ENCODE data around the gene PRH2. TPM values are rescaled to one million over a fixed set of nuclear protein-coding genes. Genes with fewer than 3 reads are reported as not detected.

The PRH2 gene
- total and polyA plus RNA-seq, 2 of the 8 experiments (the other 6 are each of a cell fraction or from before 2014, with no cell fraction given), result not detected

- TF ChIP-seq BRCA1 (IDR thresholded peaks at IDR 0.05; ENCODE audit: low read depth, low read length), result no peak
- no peak for TF ChIP-seq CREB1 (IDR thresholded peaks at IDR 0.05)
- TF ChIP-seq RBBP5 (IDR thresholded peaks at IDR 0.05; ENCODE audit: borderline replicate concordance, low read depth, low read length), result no peak
- no peak for TF ChIP-seq POLR2AphosphoS5 (IDR thresholded peaks at IDR 0.05; ENCODE audit: low read depth, low read length)
- TF ChIP-seq HDAC6 (IDR thresholded peaks at IDR 0.05; ENCODE audit: low read depth, low read length), result no peak
- TF ChIP-seq JUND (IDR thresholded peaks at IDR 0.05; ENCODE audit: low read length), result no peak
- TF ChIP-seq SIRT6 (IDR thresholded peaks at IDR 0.05; ENCODE audit: low read length), result no peak
- no peak for TF ChIP-seq ZNF274 (IDR thresholded peaks at IDR 0.05; ENCODE audit: borderline replicate concordance, extremely low read depth, low read length)
- TF ChIP-seq KDM5A (IDR thresholded peaks at IDR 0.05; ENCODE audit: low read length), result no peak
Measured at GRCh38 chr12:10939163-10939562, 10.1 kb downstream of the PRH2 start, which contains the start of gene TAS2R14 (continued).
